ENCODE measurements around the gene ABCB11.

Gene ABCB11

GRCh38 chr2:168913495-168913894 is 117.6 kb downstream of the ABCB11 start:
- no peak for TF ChIP-seq CTCF (IDR thresholded peaks at IDR 0.05; ENCODE audit: insufficient read depth, low read depth, low read length, missing control alignments)
- H3K4me3 ChIP-seq (ENCODE audit: low read depth, low read length) = no peak overlapping the region
- no peak for DNase-seq (ENCODE audit: low read depth)

GRCh38 chr2:168912901-168913369 is 118.2 kb downstream of the ABCB11 start:
- H3K4me3 ChIP-seq (ENCODE audit: low read depth, low read length) = no peak overlapping the region
- no peak for DNase-seq (ENCODE audit: low read depth)
- no peak for TF ChIP-seq CTCF (IDR thresholded peaks at IDR 0.05; ENCODE audit: insufficient read depth, low read depth, low read length, missing control alignments)

DNA sequence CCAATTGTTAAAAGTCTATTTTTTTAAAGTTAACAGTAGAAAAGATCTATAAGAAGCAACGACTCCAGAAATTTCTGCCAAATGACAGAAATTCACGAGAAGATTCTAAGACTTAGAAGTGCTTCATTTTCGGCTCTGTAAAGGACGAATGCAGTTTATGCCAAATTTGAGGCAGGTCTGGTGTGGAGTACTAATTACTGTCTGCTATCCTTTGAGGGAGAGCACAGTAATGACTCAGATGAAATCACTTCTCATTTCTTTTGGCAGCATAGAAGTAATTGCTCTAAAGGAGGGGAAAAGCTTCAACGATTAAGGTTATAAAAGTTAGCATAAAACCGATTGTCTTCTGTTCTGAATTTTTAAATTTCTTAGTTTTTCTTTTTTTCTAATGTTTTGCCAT is 118.7 kb downstream of the ABCB11 start:
- DNase-seq (ENCODE audit: low read depth) = no peak
- TF ChIP-seq CTCF (IDR thresholded peaks at IDR 0.05; ENCODE audit: insufficient read depth, low read depth, low read length, missing control alignments) = no peak
- no peak overlapping the region for H3K4me3 ChIP-seq (ENCODE audit: low read depth, low read length)

DNA sequence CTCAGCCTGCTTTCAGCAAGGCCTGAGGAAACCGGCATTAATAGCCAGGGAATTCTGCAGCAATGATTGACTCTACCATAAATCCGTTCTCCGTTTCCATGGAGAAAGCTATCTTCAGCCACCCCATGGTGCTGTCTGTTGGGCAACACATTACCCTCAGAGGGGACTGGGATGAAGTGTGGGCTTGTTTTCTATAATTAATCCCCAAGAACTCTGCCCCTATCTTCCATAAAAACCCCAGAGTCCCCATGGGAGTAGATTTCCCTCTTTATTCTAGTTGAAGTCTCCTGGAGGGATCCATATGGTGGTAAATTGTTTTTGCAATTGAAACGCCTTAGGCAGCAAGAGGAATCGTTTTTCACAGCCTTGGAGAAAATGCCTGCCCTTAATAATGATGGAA is 120.8 kb downstream of the ABCB11 start:
- H3K4me3 ChIP-seq (ENCODE audit: low read depth, low read length) = no peak overlapping the region

DNA sequence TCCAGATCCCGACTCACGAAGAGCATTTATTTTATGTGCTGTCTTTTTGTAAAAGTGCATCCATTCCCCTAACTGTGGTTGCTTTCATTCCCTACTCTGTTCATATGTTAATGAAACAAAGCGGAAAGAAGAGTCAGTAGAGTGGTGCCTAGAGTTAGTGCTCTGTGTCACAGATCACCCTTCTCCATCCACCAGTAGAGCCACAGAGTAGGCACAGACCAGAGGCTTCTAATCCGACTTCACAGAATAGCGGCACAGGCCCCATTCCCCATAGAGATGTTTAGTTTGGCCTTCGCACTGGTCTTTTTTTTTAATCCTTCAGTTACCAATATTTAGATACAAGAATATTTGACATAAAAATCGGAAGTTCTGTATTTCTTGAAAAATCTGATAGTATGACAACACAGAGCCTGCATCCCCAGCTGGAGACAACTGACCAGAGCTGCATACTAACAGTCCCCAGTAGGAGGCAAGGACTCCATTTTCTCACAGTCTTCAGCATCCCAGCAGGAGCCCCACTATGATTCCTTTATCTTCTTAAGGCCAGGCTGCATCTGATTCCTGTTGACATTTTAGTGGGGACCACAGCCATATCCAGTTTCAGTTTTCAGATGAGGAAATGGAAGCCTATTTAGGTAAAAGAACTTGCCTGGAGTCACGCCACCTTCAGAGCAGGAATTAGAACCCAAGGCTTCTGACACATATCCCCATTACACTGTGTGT is 123.0 kb downstream of the ABCB11 start:
- TF ChIP-seq CTCF (IDR thresholded peaks at IDR 0.05; ENCODE audit: insufficient read depth, low read depth, low read length, missing control alignments) = no peak
- no peak overlapping the region for H3K4me3 ChIP-seq (ENCODE audit: low read depth, low read length)
- DNase-seq (ENCODE audit: low read depth) = no peak

More for the DNA sequence above, 120.8 kb downstream of the ABCB11 start:
- no peak for TF ChIP-seq CTCF (IDR thresholded peaks at IDR 0.05; ENCODE audit: insufficient read depth, low read depth, low read length, missing control alignments)
- no peak for DNase-seq (ENCODE audit: low read depth)

- H3K4me3 ChIP-seq (ENCODE audit: low read depth, low read length) = no peak overlapping the region
- DNase-seq (ENCODE audit: low read depth) = no peak
- no peak for TF ChIP-seq CTCF (IDR thresholded peaks at IDR 0.05; ENCODE audit: insufficient read depth, low read depth, low read length, missing control alignments)
Measured at GRCh38 chr2:168904358-168904757, 126.8 kb downstream of the ABCB11 start.

- no peak for DNase-seq (ENCODE audit: low read depth)
- TF ChIP-seq CTCF (IDR thresholded peaks at IDR 0.05; ENCODE audit: insufficient read depth, low read depth, low read length, missing control alignments) = no peak
- no peak overlapping the region for H3K4me3 ChIP-seq (ENCODE audit: low read depth, low read length)
Measured at GRCh38 chr2:168903888-168904287, 127.2 kb downstream of the ABCB11 start.
